HG02623 (cell line): ENCODE measurements around the gene FGF4.

Experiments used
- ATAC-seq: cut with Tn5 transposase; IDR thresholded peaks from one replicate; pipeline ENCODE4 v1.9.1; 2021; ENCODE audit warnings: moderate library complexity; ENCODE audit not compliant: unreplicated experiment

FGF4 gene

DNA sequence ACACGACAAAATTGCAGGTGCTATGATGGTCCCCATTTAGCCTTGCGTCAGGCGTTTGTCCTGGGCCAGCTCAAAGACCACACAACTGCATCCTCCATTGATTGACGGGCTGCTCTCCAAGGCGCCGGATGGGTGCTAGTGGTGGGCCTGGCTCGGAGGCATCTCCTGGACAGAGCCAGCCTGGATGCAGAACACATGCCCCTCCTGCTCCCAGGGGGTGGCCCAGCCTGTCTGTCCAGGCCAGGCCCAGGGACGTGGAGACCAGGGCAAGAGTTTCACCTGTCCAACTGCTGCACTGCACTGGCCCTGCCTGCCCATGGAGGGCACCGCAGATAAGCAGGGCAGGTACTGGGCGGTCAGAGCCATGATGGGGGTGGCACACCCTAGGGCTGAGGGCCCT, 47.9 kb downstream of the FGF4 start:
- no peak for ATAC-seq

GRCh38 chr11:69726481-69726880, 48.7 kb downstream of the FGF4 start:
- no peak for ATAC-seq

GRCh38 chr11:69726019-69726418, 49.1 kb downstream of the FGF4 start:
- no peak for ATAC-seq

GRCh38 chr11:69721745-69722144, 53.4 kb downstream of the FGF4 start:
- ATAC-seq, result no peak

- ATAC-seq, result no peak
Measured at GRCh38 chr11:69721106-69721505, 54.0 kb downstream of the FGF4 start.
